Endothelial cell of umbilical vein (primary cell): Measurements from ENCODE around the gene SLC45A2. TPM values are rescaled to one million over a fixed set of nuclear protein-coding genes. Genes with fewer than 3 reads are reported as not detected.

Experiments used
- BruUV-seq: library from RNA; stranded (reverse); fragments of 400-500 nt; replicated peaks from 2 replicates; lab custom pipeline; 2021; lab: Mats Ljungman, UMichigan
- CTCF ChIA-PET: fragments of 300-600, 350-600 bp; sonication (Branson Sonifier 250); formaldehyde crosslinking; loops from one replicate; lab custom pipeline; 2021; ENCODE audit warnings: antibody characterized with exemption, inconsistent platforms; lab: Charles Lee
- POLR2A ChIA-PET: fragments of 300-600, 350-600 bp; sonication (Branson Sonifier 250); formaldehyde crosslinking; loops from one replicate; lab custom pipeline; 2021; ENCODE audit warnings: antibody characterized with exemption, inconsistent platforms; lab: Charles Lee
- DNase-seq: peaks from one replicate; pipeline ENCODE4 v3.0.0-alpha.2; 2011; ENCODE audit warnings: low read depth, low spot score
- FAIRE-seq: peaks from 2 replicates; lab custom pipeline; 2011; peaks lifted over from hg19 to GRCh38; lab: Jason Lieb, UNC
- H2AFZ ChIP-seq: 2 replicates; pipeline ENCODE4 v1.6.0; 2012; ENCODE audit warnings: low read depth, low read length, control low read depth, inconsistent platforms
- H3K27ac ChIP-seq: 2 replicates; pipeline ENCODE4 v1.5.1; 2011; ENCODE audit warnings: low read depth, mild to moderate bottlenecking, control low read depth, low read length, moderate library complexity; ENCODE audit not compliant: insufficient read depth
- H3K27me3 ChIP-seq, 2 experiments: 2 replicates each; pipeline versions ENCODE4 v1.6.0 to v1.6.1; 2011; ENCODE audit warnings: low read length in 2 of 2, mixed read lengths in 1 of 2; ENCODE audit not compliant: control insufficient read depth in 2 of 2, insufficient read depth in 2 of 2
- H3K36me3 ChIP-seq, 2 experiments: 2 replicates in 1 of 2; 3 replicates in 1 of 2; pipeline ENCODE4 v1.5.1; 2011; ENCODE audit warnings: low read length in 2 of 2, mild to moderate bottlenecking in 1 of 2, moderate library complexity in 1 of 2; ENCODE audit not compliant: control insufficient read depth in 2 of 2, insufficient read depth in 2 of 2; ENCODE audit errors: extremely low read depth in 1 of 2
- H3K4me1 ChIP-seq: 3 replicates; pipeline ENCODE4 v1.5.1; 2011; ENCODE audit warnings: mild to moderate bottlenecking, low read length; ENCODE audit not compliant: control insufficient read depth, insufficient read depth; ENCODE audit errors: extremely low read depth
- H3K4me2 ChIP-seq: 2 replicates; pipeline ENCODE4 v1.6.1; 2011; ENCODE audit warnings: low read length, control low read depth, mixed read lengths; ENCODE audit not compliant: insufficient read depth
- H3K4me3 ChIP-seq, 3 experiments: fragments of 200-600 bp in 1 of 3; sonication (generic), shearing (Covaris generic) in 1 of 3; replicated peaks in 1 of 3; 2 replicates each; pipeline ENCODE4 v1.5.1; 2011 to 2016; ENCODE audit warnings: control low read depth in 3 of 3, low read length in 3 of 3, mild to moderate bottlenecking in 2 of 3, inconsistent platforms in 1 of 3, low read depth in 1 of 3, moderate library complexity in 1 of 3; ENCODE audit not compliant: insufficient read depth in 1 of 3
- H3K79me2 ChIP-seq: 2 replicates; pipeline ENCODE4 v1.6.0; 2012; ENCODE audit warnings: low read length, inconsistent platforms; ENCODE audit not compliant: control insufficient read depth, insufficient read depth
- H3K9ac ChIP-seq: replicated peaks from 2 replicates; pipeline ENCODE3; 2011; ENCODE audit warnings: low read length, control low read depth; ENCODE audit not compliant: insufficient read depth; ENCODE audit errors: extremely low read depth
- H3K9me1 ChIP-seq: replicated peaks from 3 replicates; pipeline ENCODE4 v1.6.0; 2011; ENCODE audit warnings: mild to moderate bottlenecking, low read length; ENCODE audit not compliant: control insufficient read depth, insufficient read depth; ENCODE audit errors: extremely low read depth
- H3K9me3 ChIP-seq: replicated peaks from 2 replicates; pipeline ENCODE4 v1.5.1; 2012; ENCODE audit warnings: low read length, inconsistent platforms; ENCODE audit not compliant: control insufficient read depth, insufficient read depth
- H4K20me1 ChIP-seq: replicated peaks from 2 replicates; pipeline ENCODE3; 2011; ENCODE audit warnings: mild to moderate bottlenecking, low read length; ENCODE audit not compliant: control insufficient read depth, insufficient read depth; ENCODE audit errors: extremely low read depth
- EZH2 ChIP-seq: IDR thresholded peaks from 2 replicates; pipeline ENCODE4 v1.6.1; 2012; ENCODE audit warnings: borderline replicate concordance, low read depth, mild to moderate bottlenecking, moderate library complexity, low read length, inconsistent platforms; ENCODE audit not compliant: severe bottlenecking
- FOS ChIP-seq: IDR thresholded peaks from 2 replicates; pipeline ENCODE4 v1.6.1; 2011; ENCODE audit warnings: mild to moderate bottlenecking, low read length, moderate library complexity, borderline replicate concordance; ENCODE audit not compliant: insufficient read depth
- GATA2 ChIP-seq: IDR thresholded peaks from 2 replicates; pipeline ENCODE4 v1.7.0; 2011; ENCODE audit warnings: low read depth, mild to moderate bottlenecking, moderate library complexity, mixed read lengths, low read length; ENCODE audit not compliant: insufficient read length, insufficient read depth
- JUN ChIP-seq: IDR thresholded peaks from 2 replicates; pipeline ENCODE4 v1.6.1; 2011; ENCODE audit warnings: borderline replicate concordance, low read depth; ENCODE audit not compliant: insufficient read length, insufficient read depth
- MYC ChIP-seq: IDR thresholded peaks from one replicate; pipeline ENCODE4 v1.6.1; 2011; ENCODE audit warnings: mild to moderate bottlenecking, low read depth, low read length
- POLR2A ChIP-seq: IDR thresholded peaks from 2 replicates; pipeline ENCODE4 v1.6.1; 2012; ENCODE audit warnings: low read depth, mild to moderate bottlenecking, control low read depth, low read length
- POLR2AphosphoS5 ChIP-seq: IDR thresholded peaks from 2 replicates; pipeline ENCODE4 v1.6.1; 2012; ENCODE audit warnings: low read depth, mild to moderate bottlenecking, control low read depth, low read length, moderate library complexity; ENCODE audit not compliant: insufficient read depth
- dilution Hi-C: fragments of 300-500 bp; cut with MboI; formaldehyde crosslinking; loops from one replicate; pipeline ENCODE4 v1.15.0; 2019; ENCODE audit warnings: low sequenced_read_pairs; ENCODE audit not compliant: extremely low pct_ligation_motif_present
- intact Hi-C: fragments of 100-400 bp; cut with micrococcal nuclease; formaldehyde crosslinking; loops from one replicate; pipeline ENCODE4 v1.10.0; 2022
- polyA plus RNA-seq, 4 experiments: library from polyadenylated mRNA; depleted of rRNA in 3 of 4; stranded (reverse) in 3 of 4; unstranded in 1 of 4; fragments of >200 nt; gene quantifications; 2 replicates each; pipeline versions ENCODE4 v1.2.1 to v1.2.3, GENCODE V29; 2011 to 2012; ENCODE audit warnings: missing spikeins in 1 of 4
- total RNA-seq: library from RNA; stranded (reverse); gene quantifications from 2 replicates; pipeline ENCODE4 v1.2.3, GENCODE V29; 2021
- TF ChIP-seq, protein P1 (sequence below): IDR thresholded peaks from 2 replicates; pipeline ENCODE4 v1.6.1; 2011; ENCODE audit not compliant: insufficient read depth, insufficient read length
- TF ChIP-seq, protein P2 (sequence below), 2 donors: IDR thresholded peaks; 1 replicate in 1 of 2; 2 replicates in 1 of 2; pipeline ENCODE4 v1.5.1; 2011; ENCODE audit warnings: low read length in 2 of 2, mild to moderate bottlenecking in 2 of 2, moderate library complexity in 2 of 2, control low read depth in 1 of 2, inconsistent platforms in 1 of 2, low read depth in 1 of 2; ENCODE audit not compliant: insufficient read depth in 1 of 2; ENCODE audit errors: extremely low read depth in 1 of 2

Gene SLC45A2
- total and polyA plus RNA-seq, 2 donors (not counting 3 experiments of a cell fraction or from before 2014, with no cell fraction given): not detected

- ChIA-PET POLR2A (no interaction called here), CTCF (no interaction called here)
These were observed 21.2 kb upstream of the SLC45A2 start for GRCh38 chr5:34005681-34006080.

More at GRCh38 chr5:34005681-34006080, 21.2 kb upstream of the SLC45A2 start:
- no peak overlapping the region for H3K4me2 ChIP-seq
- H2AFZ ChIP-seq: no peak overlapping the region
- H3K4me1 ChIP-seq: peaks cover 14% of the 10 kb centered on the region
- intact Hi-C loops: no loop called here
- dilution Hi-C loops: no loop called here
- BruUV-seq: no TSS peak
- H3K27ac ChIP-seq: no peak overlapping the region
- no peak for DNase-seq
- no peak overlapping the region for H3K4me3 ChIP-seq
- no peaks in the 10 kb centered on the region for H4K20me1 ChIP-seq
- H3K9me3 ChIP-seq: no peaks in the 10 kb centered on the region
- no peaks in the 10 kb centered on the region for H3K79me2 ChIP-seq
- peaks cover 0 to 5% of the 10 kb centered on the region in 2 experiments for H3K36me3 ChIP-seq
- no peaks in the 10 kb centered on the region for H3K27me3 ChIP-seq
- H3K9ac ChIP-seq: no peak overlapping the region
- H3K9me1 ChIP-seq: no peaks in the 10 kb centered on the region
- TF ChIP-seq, protein P1, sequence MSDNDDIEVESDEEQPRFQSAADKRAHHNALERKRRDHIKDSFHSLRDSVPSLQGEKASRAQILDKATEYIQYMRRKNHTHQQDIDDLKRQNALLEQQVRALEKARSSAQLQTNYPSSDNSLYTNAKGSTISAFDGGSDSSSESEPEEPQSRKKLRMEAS: no peak
- TF ChIP-seq GATA2: no peak
- TF ChIP-seq POLR2AphosphoS5: no peak
- TF ChIP-seq, protein P2, sequence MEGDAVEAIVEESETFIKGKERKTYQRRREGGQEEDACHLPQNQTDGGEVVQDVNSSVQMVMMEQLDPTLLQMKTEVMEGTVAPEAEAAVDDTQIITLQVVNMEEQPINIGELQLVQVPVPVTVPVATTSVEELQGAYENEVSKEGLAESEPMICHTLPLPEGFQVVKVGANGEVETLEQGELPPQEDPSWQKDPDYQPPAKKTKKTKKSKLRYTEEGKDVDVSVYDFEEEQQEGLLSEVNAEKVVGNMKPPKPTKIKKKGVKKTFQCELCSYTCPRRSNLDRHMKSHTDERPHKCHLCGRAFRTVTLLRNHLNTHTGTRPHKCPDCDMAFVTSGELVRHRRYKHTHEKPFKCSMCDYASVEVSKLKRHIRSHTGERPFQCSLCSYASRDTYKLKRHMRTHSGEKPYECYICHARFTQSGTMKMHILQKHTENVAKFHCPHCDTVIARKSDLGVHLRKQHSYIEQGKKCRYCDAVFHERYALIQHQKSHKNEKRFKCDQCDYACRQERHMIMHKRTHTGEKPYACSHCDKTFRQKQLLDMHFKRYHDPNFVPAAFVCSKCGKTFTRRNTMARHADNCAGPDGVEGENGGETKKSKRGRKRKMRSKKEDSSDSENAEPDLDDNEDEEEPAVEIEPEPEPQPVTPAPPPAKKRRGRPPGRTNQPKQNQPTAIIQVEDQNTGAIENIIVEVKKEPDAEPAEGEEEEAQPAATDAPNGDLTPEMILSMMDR (IDR thresholded peaks at IDR 0.05; ENCODE audit: extremely low read depth in 1 of 2, insufficient read depth in 1 of 2, low read depth in 1 of 2, low read length in 2 of 2): no peak
- no peak for TF ChIP-seq POLR2A
- TF ChIP-seq FOS: no peak
- TF ChIP-seq JUN: no peak
- no peak for TF ChIP-seq MYC
- no peak for TF ChIP-seq EZH2
- FAIRE-seq: no peak
